Measurements from ENCODE around the gene CDK1.

The CDK1 gene

DNA sequence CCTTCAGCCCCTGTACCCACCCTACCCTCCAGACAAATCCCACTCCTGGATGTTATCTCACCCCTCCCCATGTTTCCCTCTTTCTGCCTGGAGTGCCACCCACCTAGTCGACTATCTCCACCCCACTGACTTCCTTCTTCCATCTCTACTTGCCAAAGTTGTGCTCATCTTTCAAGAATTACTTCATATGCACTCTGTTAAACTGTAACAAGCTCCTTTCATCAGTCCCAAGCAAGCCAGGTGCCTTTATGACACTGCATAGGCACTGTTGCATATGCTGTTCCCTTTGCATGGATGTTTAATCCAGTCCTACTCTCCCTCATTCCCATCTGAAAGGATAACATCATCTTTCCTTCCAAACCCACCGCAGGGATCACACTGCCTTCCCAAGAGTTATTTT is 8.9 kb upstream of the CDK1 start:
- DNase-seq, result no peak
- intact Hi-C loops (cut with DNase I), result no loop called here

DNA sequence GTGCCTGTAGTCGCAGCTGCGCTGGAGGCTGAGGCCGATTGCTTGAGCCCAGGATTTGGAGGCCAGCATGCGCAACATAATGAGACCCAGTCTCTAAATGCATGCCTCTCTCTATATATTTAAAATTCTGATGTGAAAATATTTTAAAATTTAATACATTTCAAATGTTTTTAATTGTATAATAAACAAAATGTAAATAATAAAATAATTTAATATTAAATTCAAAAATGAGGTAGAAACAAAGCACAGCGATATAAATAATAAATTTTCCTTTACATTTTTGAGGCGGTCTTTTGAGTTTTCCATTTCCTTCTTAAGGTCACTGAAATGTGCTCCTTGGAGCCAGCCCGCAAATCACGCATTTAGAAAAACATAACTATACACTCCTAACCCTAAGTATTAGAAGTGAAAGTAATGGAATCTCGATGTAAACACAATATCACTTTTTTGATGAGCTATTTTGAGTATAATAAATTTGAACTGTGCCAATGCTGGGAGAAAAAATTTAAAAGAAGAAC is 523 bp upstream of the CDK1 start:
- no peak for DNase-seq
- intact Hi-C loops (cut with DNase I), result no loop called here

DNA sequence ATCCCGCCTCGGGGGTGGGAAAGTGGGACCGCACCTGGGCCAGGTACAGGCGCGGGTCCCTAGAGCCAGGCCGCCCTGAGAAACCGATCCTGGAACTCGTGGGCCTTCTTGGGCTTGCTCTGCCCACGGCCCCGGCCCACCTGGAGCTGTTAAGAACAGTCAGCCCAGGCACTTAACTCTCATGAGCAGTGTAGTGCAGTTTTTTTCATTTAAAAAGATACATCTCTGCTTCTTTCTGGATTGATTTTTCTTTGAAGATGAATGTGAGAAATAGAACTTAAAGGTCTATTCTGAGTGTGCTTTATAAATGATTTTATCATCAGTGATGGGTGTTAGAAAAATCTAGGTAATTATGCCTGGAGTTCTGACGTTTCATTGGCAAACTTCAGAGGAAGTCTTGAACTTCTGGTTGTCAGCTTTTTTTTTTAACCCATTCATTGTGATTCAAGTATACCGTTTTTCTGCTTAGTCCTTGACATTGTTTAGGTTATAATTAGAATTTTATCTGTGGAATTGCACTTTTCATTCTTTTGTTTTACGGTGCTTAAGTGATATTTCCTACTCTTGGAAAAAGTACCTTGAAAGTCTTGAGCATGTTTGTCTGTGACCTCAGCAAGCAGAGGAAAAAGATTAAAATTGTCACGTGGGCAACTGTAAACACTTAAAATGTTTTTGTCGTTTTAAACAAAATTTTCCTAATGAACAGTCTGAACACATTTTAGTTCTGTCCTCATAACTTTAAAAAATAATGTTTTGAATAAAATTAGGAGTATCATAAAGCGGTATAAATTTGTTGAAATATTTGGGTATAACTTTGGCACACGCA is 906 bp downstream of the CDK1 start:
- intact Hi-C loops (cut with DNase I), result no loop called here

DNA sequence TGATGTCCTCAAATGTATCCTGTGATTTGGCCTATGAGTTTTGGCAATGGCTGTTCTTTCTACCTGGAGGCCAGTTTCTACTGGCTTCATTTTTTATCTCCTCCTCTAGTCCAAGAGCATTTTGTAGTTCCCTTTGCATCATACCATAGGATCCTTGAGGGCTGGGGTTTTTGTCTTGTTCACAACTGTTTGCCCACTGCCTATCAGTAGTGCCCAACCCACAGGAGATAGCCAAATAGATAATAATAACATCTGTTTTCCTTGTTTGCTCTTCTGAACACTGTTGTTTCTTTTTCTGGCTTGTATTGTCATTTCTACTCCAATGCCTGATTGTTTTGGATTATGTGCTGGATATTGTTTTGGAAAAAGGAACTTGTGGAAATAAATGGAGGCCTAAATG is 3.4 kb downstream of the CDK1 start:
- intact Hi-C loops (cut with DNase I), result no loop called here
- DNase-seq, result no peak

More for the DNA sequence above, 906 bp downstream of the CDK1 start:
- peak in 1 of 10 donors; percentile 77 for DNase-seq

DNA sequence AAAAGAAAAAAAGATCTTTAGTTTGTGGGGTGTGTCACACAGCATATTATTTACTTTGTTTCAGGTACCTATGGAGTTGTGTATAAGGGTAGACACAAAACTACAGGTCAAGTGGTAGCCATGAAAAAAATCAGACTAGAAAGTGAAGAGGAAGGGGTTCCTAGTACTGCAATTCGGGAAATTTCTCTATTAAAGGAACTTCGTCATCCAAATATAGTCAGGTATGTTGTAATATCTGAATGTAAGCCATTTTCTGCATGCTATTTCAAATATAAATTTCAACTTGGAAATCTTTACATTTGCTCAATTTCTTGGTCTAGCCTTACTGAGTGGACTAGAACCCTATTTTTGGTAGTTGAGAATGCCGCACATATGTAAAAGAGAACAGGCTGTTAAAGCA is 6.4 kb downstream of the CDK1 start:
- DNase-seq, result no peak
- intact Hi-C loops (cut with DNase I), result no loop called here

DNA sequence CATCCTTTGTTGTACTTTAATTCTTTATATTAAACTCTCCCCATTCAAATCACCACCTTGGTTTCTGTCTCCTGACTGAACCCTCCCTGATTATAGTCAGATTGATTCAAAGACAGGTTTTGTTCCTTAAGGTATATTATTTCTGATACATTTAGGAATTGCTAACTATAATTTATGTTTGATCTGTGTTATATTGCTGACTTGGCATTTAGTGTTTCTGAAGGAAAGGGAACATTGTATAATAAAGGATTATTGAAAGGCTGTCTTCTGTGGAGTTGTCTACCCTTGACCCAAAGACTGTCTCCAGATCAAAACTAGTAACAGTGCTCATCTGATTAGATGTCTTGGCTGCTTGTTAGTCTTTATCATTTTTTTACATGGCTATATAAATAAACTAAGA is 10.3 kb downstream of the CDK1 start:
- intact Hi-C loops (cut with DNase I), result no loop called here
- DNase-seq, result no peak

DNA sequence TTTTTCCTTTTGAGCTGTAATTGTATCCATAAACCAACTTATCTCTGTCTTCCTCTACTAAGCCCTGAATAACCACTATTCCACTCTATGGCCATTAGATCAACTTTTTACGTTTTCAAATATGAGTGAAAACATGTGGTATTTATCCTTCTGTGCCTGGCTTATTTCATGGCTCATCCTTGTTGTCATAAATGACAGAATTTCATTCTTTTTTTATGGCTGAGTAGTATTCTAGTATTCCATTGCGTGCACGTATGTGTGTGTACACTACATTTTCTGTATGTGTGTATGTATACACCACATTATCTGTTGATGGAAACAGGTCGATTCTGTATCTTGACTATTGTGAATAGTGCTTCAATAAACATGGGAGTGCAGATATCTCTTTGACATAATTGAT is 11.1 kb downstream of the CDK1 start:
- DNase-seq, result no peak
- intact Hi-C loops (cut with DNase I), result no loop called here

DNA sequence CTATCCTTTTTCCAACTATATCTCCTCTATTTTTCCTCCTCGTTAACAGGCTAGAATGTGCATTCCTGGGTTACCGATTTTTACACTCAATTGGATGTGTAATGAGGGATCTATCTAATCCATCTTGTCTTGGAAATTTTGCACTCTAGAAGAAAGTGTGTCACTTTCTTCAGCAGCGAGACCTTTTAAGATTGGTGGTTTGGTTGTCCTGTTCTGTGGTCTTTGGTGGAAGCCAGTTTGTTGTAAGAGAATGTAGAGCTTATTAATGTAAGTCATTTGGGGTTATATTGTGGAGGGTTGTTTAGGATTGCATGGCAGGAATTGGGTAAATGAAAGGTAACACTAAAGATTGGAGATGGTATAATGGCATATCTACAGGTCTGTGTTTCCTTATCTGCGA is 16.7 kb downstream of the CDK1 start:
- intact Hi-C loops (cut with DNase I), result no loop called here
- DNase-seq, result no peak

DNA sequence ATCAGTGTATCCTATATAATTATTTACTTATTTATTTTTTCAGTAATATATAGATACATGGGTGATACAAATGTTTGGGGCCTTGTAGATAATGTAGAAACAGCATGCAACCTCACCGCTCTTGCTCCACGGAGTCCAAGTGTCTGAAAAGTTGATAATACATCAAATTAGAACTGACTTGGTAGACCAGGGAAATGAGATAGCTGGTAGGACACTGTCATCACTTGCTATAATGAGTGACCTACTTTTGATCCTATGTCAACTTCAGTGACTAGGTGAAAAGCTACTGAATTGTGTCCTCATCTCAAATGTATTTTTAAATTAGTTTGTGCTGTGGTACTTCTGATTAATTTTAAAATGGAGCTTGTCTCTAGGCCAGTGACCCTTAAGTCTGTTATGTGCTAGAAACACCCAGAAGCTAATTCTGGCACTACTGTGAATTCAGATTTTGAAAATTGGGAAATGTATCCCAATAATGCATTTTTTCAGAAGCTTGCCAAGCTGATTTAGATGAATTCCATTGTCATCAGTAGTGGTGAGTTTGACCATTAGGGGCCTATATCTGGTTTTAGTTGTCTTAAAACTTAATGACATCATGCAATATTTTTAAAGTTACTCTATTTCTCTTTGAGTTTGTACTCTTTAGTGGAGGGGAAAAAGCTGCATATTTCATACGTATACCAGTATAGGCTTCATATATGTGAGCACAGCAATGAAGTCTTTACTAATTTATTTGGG is 17.4 kb downstream of the CDK1 start:
- intact Hi-C loops (cut with DNase I), result no loop called here
- DNase-seq, result no peak

DNA sequence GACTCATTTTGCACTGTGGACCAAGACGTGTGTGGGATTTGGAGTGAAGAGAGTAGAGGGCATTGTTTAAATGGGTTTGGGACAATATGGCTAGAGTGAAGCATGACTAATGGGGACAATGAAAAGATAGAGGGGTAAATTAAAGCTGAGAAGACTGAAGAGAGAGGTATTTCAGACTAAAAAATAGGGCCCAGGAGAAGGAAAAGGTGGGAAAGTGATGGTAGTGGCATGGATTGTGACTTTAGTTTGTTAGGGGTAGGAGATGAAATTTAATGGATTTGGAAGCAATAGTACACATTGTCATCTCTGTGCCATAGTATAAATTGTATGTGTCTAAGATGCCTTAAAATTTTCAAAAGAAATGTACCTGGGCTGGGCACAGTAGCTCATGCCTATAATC is 18.2 kb downstream of the CDK1 start:
- no peak for DNase-seq
- intact Hi-C loops (cut with DNase I), result no loop called here

DNA sequence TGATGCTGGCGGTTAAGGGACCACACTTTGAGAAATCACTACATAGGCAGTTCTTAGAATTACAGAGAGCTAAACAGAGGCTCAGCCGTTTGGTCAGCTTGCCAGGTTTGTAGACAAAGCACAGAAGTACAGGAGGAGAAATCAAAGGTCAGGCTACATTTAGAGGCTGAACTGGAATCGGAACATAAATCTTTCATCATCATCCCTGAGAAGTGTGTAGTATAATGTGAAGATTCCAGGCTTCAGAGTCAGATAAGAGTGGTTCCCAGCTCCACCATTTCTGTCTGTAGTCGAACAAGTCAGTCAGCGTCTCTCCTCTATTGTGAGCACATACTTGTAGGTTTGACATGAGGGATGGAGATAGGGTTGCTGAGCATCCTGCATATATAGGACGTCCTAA is 18.9 kb downstream of the CDK1 start:
- intact Hi-C loops (cut with DNase I), result no loop called here
- no peak for DNase-seq

DNA sequence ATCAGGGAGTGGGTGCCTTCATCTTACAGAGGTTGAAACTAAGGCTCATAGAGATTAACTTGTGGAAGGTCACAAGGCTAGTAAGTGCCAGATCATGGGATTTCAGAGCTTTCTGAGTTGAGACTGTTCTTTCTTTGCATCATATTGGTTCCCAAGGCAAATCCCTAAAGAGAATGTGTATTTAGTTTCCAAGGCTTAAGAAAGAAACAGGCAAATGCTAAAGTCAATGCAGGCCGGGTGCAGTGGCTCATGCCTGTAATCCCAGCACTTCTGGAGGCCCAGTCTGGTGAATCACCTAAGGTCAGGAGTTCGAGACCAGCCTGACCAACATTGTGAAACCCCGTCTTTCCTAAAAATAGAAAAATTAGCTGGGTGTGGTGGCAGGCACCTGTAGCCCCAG is 19.8 kb downstream of the CDK1 start:
- intact Hi-C loops (cut with DNase I), result no loop called here
- DNase-seq, result no peak

DNA sequence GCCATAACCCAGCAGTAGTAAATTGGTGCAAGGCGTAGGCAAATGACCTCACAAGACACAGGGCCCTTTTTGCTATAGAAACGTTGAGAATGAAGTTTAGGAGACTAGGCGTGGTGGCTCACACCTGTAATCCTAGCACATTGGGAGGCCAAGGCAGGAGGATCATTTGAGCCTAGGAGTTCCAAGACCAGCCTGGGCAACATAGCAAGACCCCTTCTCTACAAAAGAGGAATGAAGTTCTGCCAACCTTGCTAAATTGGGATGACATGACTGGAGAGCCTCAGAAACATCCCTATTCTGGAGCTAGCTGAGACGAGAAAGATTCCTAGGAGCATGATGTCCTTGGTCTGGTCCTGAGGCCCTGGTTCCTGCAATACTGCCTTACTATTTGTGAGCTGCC is 20.6 kb downstream of the CDK1 start:
- intact Hi-C loops (cut with DNase I), result no loop called here
- DNase-seq, result no peak

DNA sequence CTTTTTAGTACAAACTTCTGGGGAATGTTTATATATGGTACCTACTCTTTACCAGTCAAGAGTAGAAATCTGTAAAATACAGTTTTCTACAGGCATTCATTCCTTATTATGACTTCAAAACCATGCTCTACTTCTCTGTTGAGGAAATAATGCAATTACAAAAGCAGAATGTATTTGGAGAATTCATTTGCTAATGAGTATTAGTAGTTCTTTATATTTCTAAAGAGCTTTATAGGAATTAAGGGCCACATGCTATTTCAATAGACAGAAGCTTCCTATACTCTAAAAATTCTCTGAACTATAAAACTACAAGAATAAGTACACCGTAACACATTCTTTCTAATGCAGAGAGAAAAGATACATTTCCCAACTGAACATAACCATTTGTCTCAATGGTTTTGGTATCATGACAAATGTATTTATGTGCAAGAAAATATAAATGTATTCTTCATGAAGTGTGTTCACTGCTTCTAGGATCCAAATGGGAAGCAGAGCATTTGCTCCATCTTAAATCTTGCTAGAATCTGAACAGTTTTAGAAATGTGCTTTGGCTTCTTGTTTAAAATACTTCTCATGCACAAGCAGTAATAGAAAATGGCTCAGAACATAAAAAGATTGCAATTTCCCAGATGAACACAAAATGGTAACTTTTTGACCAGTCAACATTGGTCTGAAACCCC is 21.8 kb downstream of the CDK1 start:
- DNase-seq, result no peak
- intact Hi-C loops (cut with DNase I), result no loop called here

DNA sequence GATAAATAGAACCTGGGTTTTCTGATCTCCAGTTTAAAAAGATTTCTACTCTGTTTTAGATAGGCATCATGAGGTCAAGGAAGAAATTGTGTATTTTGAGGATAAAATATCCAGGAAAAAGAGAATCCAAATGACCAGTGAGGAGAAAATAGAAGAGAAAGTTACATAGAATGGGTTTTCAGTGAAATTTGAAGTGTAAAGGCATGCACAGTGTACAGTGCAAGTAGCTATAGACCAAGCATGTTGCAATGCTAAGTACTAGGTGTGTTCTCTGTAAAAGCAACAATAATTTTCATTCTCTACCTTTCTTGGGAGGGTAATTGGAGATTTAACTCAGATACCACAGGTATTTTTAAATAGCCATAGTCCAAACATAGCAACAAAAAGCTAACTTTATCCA is 22.6 kb downstream of the CDK1 start:
- no peak for DNase-seq
- intact Hi-C loops (cut with DNase I), result no loop called here

DNA sequence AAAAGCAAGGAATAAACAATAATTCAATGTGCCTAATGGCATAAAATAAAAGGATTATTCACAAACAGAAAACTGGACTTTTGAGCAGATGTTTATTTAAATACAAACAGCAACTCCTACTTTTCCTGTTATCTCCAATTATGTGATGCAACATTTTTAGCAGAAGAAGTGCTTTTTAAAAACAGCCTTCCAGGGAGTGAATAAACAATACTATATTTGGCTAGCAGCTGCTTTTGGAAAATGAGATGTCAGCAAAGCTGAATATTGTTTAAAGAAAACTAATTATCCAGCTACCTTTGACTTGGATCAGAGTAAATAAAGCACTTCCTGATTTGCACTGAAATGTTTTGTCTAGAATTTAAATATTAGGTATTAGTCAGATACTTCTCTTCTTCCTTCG is 23.2 kb downstream of the CDK1 start:
- no peak for DNase-seq
- intact Hi-C loops (cut with DNase I), result no loop called here

DNA sequence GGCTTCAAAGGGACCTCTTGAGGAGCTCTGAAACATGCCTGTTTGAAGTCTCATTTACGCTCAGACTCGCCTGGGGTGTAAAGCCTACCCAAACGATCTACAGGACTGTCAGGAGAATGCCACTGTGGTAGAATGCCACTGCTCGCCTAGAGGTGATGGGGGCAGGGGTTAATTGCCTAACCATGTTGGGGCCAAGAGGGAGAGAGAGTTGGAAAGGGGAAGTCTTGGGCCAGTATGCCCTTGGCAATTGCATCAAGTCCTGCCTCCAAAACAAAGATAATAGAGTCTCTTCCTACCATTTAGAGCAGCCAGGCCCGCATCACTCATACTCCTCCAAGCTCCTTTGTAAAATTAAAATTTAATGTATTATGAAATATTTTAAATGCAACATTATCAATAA is 25.2 kb downstream of the CDK1 start:
- DNase-seq, result no peak
- intact Hi-C loops (cut with DNase I), result no loop called here

DNA sequence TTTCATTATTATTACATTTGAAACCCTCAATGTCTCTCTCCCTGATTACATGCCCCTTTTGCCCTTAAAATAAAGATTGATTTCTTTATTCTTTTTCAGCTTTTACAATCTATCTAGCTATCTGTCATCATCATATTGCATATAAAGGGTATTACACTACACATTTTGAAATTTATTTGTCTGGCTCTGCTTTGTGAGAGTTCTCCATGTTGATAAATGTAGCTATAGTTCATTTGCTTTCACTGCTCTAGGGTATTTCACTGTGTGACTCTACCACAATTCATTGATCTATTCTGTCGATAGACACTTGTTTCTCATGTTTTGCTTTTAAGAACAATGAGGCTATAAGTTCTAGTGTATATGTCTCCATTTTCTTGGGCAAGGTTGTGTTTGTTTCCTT is 25.6 kb downstream of the CDK1 start:
- no peak for DNase-seq
- intact Hi-C loops (cut with DNase I), result no loop called here

DNA sequence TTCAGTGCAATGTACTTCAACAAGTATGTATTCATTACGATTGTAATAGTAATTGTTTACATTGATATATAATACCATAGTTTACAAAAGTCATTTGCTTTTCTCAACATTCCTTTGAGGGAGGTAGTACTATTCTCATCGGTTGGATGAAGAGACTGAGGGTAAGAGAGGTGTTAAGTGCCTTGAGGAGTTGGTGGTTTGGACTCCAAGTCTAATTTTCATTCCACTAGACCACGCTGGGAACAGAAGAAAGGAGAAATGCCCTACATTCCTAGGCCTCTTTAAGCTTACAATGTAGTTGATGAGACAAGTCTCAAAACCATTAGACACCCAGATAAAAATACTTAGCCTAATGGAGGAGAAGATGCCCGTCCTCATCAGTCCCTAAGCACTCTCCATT is 28.6 kb downstream of the CDK1 start:
- no peak for DNase-seq
- intact Hi-C loops (cut with DNase I), result no loop called here

DNA sequence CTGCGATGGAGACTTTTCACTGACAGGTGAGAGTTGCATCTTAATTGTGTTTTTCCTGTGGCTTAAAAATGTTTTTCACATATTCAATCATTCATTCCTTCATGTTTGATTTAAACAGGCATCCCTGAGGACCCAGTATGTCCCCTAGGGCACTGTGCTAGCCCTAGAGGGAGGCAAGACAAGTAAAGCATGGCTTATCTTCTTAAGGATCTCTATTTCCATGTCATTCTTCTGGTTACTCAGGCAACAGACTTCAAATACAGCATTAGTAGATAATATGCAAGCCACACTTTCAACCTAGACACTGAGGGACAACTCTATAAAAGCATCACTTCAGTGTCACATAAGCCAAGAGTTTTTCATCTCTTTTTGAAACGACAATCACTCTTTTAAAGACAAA is 29.2 kb downstream of the CDK1 start:
- no peak for DNase-seq

DNA sequence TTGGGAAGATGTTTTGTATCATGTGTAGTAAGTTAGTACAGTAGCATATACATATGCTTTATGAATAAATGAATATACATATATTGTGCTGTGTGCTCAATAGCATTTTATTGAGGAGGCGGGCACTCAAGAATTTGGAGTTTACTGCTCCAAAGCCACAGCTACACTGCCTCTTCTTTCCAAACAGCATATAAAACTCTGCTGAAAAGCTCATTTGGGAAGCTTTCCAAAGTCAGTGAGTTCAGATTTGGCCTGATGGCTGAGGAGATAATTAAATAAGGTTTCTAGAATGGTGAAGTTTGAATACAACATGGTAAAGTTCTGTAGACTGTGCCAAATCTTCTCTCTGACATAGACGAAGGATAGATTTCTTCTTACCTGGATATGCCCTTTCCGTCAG is 29.8 kb downstream of the CDK1 start:
- no peak for DNase-seq
- intact Hi-C loops (cut with DNase I), result no loop called here

More for the DNA sequence above, 29.2 kb downstream of the CDK1 start:
- intact Hi-C loops (cut with DNase I), result no loop called here
